ENCODE results near the gene MGAT5.

MGAT5 gene

GRCh38 chr2:134341476-134341875 is 87.6 kb downstream of the MGAT5 start:
- no peak for DNase-seq

- DNase-seq: no peak
These were observed 91.3 kb downstream of the MGAT5 start for GRCh38 chr2:134344954-134345697.

GRCh38 chr2:134346141-134346540 is 92.3 kb downstream of the MGAT5 start:
- no peak for DNase-seq

- no peak for DNase-seq
These were observed 93.9 kb downstream of the MGAT5 start for GRCh38 chr2:134347756-134348155.

DNA sequence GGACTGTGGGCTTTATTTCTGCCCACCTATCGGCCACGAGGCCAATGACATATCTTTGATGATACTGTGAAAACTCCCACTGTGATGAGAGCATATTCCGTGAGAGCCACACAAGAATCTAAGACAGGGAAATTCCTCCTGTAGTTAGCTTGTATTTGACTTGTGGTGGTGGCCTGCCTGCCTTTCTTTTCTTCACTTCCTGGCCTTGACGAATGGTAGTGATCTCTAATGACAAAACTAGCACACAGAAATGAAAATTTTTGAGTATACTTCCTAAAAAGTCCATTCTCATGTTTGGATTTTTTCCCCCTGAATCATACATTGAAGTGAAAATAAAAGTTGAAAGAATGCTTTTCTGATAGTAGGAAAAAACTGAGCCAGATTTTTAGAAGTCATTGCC is 94.4 kb downstream of the MGAT5 start:
- DNase-seq: no peak

DNA sequence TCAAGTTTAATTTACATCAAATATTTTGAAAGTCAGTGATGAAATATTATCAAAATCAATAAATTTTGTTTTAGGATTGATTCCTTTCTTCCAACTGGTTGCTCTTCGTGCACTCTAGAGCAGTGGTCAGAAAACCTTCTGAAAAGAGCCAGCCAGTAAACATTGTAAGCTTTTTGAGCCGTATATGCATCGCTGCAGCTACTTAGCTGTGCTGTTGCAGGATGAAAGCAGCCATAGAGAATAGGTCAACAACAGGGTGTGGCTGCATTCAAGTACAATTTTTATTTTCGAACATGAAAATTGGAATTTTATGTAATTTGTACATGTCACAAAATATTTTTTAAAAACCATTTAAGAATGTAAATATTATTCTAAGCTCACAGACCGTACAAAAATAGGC is 94.9 kb downstream of the MGAT5 start:
- no peak for DNase-seq

DNA sequence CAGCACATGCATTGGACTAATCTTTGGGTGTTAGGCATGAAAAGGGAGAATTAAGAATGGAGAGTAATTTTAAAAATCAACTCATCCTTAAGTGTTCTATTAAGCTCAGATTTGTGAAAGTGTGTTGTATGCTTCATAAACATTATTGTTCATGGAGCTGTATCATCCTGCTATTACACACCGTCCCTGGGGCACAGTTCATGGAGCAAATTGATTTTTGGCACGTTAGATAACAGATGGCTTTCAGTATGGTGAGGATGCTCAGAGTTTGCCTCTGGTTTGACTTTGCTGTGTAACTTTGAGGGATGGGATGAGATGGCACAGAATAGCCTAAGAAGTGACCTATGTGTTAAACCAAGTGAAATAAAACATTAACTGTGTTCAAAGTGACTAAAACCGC is 97.1 kb downstream of the MGAT5 start:
- no peak for DNase-seq

GRCh38 chr2:134351899-134352298 is 98.0 kb downstream of the MGAT5 start:
- DNase-seq: no peak

GRCh38 chr2:134352844-134353243 is 99.0 kb downstream of the MGAT5 start:
- DNase-seq: no peak

DNA sequence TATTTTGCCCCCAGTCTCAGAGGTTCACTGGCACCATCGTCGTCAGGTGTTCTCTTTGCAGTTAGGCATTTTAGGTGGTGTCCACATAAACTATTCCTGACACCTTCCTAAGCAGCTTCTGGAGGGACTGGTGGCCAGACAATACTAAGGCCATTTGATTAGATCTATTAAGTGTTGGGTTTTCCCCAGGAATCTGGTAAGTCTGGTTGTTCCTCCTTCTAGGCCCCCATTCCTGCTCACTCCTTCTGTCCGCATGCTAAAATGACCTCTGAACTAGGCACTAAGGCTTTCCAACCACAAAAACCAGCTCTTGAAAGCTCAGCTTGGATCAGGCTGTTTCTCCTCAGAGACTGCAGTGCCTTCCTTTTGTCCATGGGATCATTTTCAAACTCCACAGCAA is 100.7 kb downstream of the MGAT5 start:
- no peak for DNase-seq

- DNase-seq: no peak
These were observed 103.9 kb downstream of the MGAT5 start for GRCh38 chr2:134357814-134358213.

GRCh38 chr2:134359367-134360081 is 105.7 kb downstream of the MGAT5 start:
- DNase-seq: no peak

- no peak for DNase-seq
These were observed 107.0 kb downstream of the MGAT5 start for GRCh38 chr2:134360745-134361487.

GRCh38 chr2:134361648-134362047 is 107.8 kb downstream of the MGAT5 start:
- no peak for DNase-seq

GRCh38 chr2:134362152-134362668 is 108.3 kb downstream of the MGAT5 start:
- no peak for DNase-seq

- DNase-seq: no peak
These were observed 108.9 kb downstream of the MGAT5 start for GRCh38 chr2:134362740-134363139.

GRCh38 chr2:134365356-134365755 is 111.5 kb downstream of the MGAT5 start:
- no peak for DNase-seq

GRCh38 chr2:134366359-134366758 is 112.5 kb downstream of the MGAT5 start:
- no peak for DNase-seq

DNA sequence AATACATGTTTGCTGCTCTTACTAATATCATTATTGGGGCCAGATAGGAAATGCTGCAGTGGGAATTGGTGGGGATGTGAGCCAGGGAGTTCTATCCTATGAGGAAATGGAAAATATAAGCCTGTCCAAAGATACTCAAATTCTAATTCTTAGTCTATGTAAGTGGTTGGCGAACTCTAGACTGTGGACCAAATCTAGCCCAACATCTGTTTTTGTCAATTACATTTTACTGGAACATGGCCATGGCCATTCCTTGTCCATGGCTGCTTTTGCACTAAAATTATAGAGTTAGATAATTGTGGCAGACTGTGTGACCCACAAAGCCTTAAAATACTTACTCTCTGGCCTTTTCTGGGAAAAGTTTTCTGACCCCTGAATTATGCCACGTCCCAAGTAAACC is 113.3 kb downstream of the MGAT5 start:
- no peak for DNase-seq

GRCh38 chr2:134368009-134368817 is 114.3 kb downstream of the MGAT5 start:
- no peak for DNase-seq

- DNase-seq: no peak
These were observed 115.5 kb downstream of the MGAT5 start for GRCh38 chr2:134369220-134369902.
